RWPE2 (cell line): Measurements from ENCODE around the gene SLN.

Experiments
- ATAC-seq: fragments of 200-7000 bp; cut with Tn5 transposase; 3 replicates; pipeline ENCODE4 v1.9.1; 2021; ENCODE audit warnings: low read depth
- DNase-seq: peaks from one replicate; pipeline ENCODE4 v3.0.0-alpha.2; 2020; ENCODE audit warnings: low spot score
- H3K27ac ChIP-seq: fragments of 450-650 bp; 2 replicates; pipeline ENCODE4 v1.5.1; 2017; ENCODE audit warnings: mild to moderate bottlenecking; ENCODE audit not compliant: poor library complexity, severe bottlenecking
- H3K27me3 ChIP-seq: fragments of 250-450 bp; sonication (Bioruptor Pico); 2 replicates; pipeline ENCODE4 v1.5.1; 2021; ENCODE audit warnings: mild to moderate bottlenecking, moderate library complexity; ENCODE audit not compliant: insufficient read depth, poor library complexity, severe bottlenecking
- H3K36me3 ChIP-seq: fragments of 250-450 bp; sonication (Bioruptor Pico); 2 replicates; pipeline ENCODE4 v1.5.1; 2020; ENCODE audit warnings: low read depth, mild to moderate bottlenecking, moderate library complexity
- H3K4me1 ChIP-seq: fragments of 250-450 bp; sonication (Bioruptor Pico); 2 replicates; pipeline ENCODE4 v1.5.1; 2021; ENCODE audit warnings: mild to moderate bottlenecking, moderate library complexity; ENCODE audit not compliant: insufficient read depth, poor library complexity, severe bottlenecking
- H3K4me3 ChIP-seq: fragments of 250-450 bp; sonication (Bioruptor Pico); 2 replicates; pipeline ENCODE4 v1.5.1; 2021; ENCODE audit warnings: mild to moderate bottlenecking, moderate library complexity; ENCODE audit not compliant: severe bottlenecking
- H3K9me3 ChIP-seq: fragments of 250-450 bp; sonication (Bioruptor Pico); 2 replicates; pipeline ENCODE4 v1.5.1; 2021; ENCODE audit warnings: mild to moderate bottlenecking, moderate library complexity; ENCODE audit not compliant: severe bottlenecking
- CTCF ChIP-seq: fragments of 450-650 bp; IDR thresholded peaks from one replicate; pipeline ENCODE4 v1.5.1; 2017; ENCODE audit warnings: mild to moderate bottlenecking, moderate library complexity; ENCODE audit not compliant: poor library complexity, severe bottlenecking

Gene SLN

GRCh38 chr11:107679255-107680024 lies 32.4 kb downstream of the SLN start:
- H3K27me3 ChIP-seq = no peaks in the 10 kb centered on the region
- H3K27ac ChIP-seq = no peak overlapping the region
- no peaks in the 10 kb centered on the region for H3K36me3 ChIP-seq
- DNase-seq (no peak), ATAC-seq (no peak)
- TF ChIP-seq CTCF = no peak
- no peak overlapping the region for H3K4me3 ChIP-seq
- H3K9me3 ChIP-seq = no peaks in the 10 kb centered on the region
- no peaks in the 10 kb centered on the region for H3K4me1 ChIP-seq

GRCh38 chr11:107678632-107678971 lies 33.3 kb downstream of the SLN start:
- no peaks in the 10 kb centered on the region for H3K4me1 ChIP-seq
- no peak overlapping the region for H3K27ac ChIP-seq
- no peaks in the 10 kb centered on the region for H3K36me3 ChIP-seq
- no peak overlapping the region for H3K4me3 ChIP-seq
- ATAC-seq (no peak), DNase-seq (no peak)
- TF ChIP-seq CTCF = no peak
- no peaks in the 10 kb centered on the region for H3K27me3 ChIP-seq
- H3K9me3 ChIP-seq = no peaks in the 10 kb centered on the region

GRCh38 chr11:107677924-107678631 lies 33.8 kb downstream of the SLN start:
- H3K4me1 ChIP-seq = no peaks in the 10 kb centered on the region
- DNase-seq = no peak
- H3K4me3 ChIP-seq = no peak overlapping the region
- ATAC-seq = no peak
- no peak for TF ChIP-seq CTCF
- H3K36me3 ChIP-seq = no peaks in the 10 kb centered on the region
- H3K9me3 ChIP-seq = no peaks in the 10 kb centered on the region
- H3K27ac ChIP-seq = no peak overlapping the region
- no peaks in the 10 kb centered on the region for H3K27me3 ChIP-seq

- ATAC-seq = no peak
- no peak for DNase-seq
- TF ChIP-seq CTCF = no peak
- Histone ChIP-seq H3K36me3 (no peaks in the 10 kb centered on the region), H3K9me3 (no peaks in the 10 kb centered on the region), H3K27ac (no peak overlapping the region), H3K27me3 (no peaks in the 10 kb centered on the region), H3K4me1 (no peaks in the 10 kb centered on the region), H3K4me3 (no peak overlapping the region)
These were observed 35.4 kb downstream of the SLN start for GRCh38 chr11:107676336-107677057.
